Fibroblast of peridontal ligament (primary cell): Measurements from ENCODE around the gene TOMM70.
"Not testable (repeated sequence)": the region's sequence is repeated elsewhere in the genome, so short reads cannot be mapped to it uniquely, and the experiment has no call there.

Experiments
- DNase-seq: peaks from one replicate; pipeline ENCODE4 v3.0.0-alpha.2; 2010; ENCODE audit errors: extremely low read depth

TOMM70 gene

DNA sequence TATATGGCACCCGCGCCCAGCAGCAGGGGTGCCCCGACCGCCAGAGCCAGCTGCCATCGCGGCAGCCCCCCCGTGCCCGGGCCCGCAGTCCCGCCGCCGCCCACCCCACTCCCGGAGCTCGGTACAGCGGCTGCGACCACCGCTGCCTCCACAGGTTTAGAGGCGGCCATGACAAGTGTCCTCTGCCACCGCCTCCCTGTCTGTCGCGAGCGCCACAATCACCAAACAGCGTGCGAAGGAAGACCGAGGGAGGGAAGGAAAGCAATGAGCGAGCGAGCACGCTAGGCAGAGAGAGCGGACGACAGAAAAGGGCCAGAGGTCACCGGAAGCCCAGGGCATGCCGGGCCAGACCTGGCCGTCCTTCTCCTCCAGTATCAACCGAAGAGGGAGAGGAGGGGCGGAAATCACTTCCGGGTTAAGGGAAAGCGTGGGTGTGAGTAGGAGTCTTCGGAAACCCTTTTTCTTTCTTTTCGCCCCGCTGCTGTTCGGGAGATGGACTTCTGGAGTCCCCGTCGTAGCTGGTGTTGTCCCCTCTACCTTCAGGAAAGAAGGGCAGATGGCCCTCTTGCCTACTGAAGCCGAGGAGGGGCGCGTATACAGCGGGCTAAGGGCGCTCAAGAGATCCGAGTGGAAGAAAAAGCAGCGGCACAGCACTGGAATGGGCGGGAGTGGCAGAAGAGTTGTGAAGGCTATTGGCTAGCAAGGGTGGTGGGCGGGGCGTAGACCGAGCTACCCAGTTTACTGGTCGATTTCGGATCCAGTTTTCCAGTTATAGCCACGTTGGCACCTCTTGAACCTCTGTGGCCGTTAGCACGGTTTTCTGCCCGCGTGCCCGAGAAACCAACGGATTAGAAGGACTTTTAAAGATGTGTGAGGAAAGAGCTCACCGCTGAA is at the start of gene TOMM70, which contains the start of gene LNP1:
TSS of gene TOMM70 (minus strand) at position 310 of the 894 bp plus-strand sequence. CDS start at position 170, 140 bp downstream.
TSS of gene LNP1 (plus strand) at position 760 of the 894 bp plus-strand sequence. CDS start 28,191 bp downstream, outside the sequence.
- peak; percentile 95 for DNase-seq

GRCh38 chr3:100449214-100449613 is 48.3 kb upstream of the TOMM70 start:
- DNase-seq, result no peak

DNA sequence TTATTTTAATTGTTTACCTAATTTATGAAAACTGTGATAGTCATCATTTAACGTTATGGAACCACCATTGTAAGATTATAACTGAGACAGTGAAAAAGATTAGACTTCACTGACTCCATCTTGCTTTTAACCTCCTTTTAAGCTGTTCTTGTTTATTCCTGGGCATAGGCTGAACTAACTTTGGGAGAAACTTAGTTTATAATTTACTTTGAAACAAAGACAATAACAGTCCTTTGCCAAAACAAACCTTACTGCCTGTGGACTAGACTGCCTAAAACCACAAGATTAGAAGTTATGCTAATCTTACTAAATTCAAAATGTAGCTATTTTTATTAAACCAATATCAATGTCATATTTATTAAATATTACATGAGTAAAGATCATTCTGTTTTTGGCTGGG is 47.2 kb upstream of the TOMM70 start:
- DNase-seq, result no peak

GRCh38 chr3:100447067-100447466 is 46.2 kb upstream of the TOMM70 start:
- DNase-seq, result not testable (repeated sequence)

GRCh38 chr3:100443690-100444089 is 42.8 kb upstream of the TOMM70 start:
- DNase-seq, result no peak

DNA sequence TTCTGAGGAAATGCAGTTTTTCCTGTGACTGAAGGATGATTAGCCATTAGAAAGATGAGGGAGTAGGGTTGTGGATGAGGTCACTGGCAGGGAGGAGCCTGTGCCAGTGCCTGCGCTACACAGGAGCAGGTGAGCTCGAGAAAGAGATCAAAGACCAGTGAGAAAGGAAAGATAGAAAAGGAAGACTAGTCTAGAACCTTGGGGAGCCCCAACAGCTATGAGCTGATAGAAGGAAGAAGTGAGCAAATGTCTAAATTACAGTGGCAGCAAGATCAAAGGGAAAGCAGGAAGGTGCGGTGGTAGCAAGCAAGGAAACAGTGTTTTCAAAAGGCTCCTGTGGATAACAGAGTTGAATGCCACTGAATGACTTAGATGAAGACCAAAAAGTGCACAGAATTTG is 40.0 kb upstream of the TOMM70 start:
- no peak for DNase-seq

DNA sequence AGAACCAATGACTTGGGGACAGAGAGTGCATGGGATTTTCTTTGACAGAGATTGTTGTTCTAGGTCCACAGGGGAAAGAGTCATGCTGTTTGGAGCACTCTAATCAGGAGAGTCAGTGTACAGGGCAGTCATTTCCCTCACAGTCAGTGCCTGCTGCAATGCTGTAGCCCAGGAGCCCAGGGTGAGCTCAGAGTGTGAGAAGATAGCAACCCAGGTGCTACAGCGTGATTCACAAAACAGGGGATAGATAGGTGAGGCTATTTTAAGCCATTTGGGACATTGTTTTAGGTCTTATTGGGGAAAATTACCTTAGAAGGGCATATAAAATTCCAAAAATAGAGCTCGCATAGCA is 37.7 kb upstream of the TOMM70 start:
- no peak for DNase-seq

- DNase-seq, result no peak
Observed at GRCh38 chr3:100437721-100438622, 37.1 kb upstream of the TOMM70 start.

DNA sequence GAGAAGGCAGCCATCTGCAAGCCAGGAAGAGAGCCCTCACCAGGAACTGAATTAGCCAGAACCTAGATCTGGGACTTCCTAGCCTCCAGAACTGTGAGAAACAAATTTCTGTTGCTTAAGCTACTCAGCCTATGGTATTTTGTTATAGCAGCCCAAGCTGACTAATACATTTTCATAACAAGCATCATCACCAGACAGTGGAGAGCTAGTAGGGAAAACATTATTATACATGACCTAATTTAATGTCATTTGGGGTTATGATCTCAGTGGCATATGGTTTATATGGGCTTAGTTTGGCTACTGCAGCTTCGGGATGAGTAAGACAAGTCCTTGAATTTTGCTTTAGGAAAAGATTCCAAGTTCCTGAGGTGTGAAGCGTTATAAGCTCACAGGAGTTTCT is 36.1 kb upstream of the TOMM70 start:
- no peak for DNase-seq

DNA sequence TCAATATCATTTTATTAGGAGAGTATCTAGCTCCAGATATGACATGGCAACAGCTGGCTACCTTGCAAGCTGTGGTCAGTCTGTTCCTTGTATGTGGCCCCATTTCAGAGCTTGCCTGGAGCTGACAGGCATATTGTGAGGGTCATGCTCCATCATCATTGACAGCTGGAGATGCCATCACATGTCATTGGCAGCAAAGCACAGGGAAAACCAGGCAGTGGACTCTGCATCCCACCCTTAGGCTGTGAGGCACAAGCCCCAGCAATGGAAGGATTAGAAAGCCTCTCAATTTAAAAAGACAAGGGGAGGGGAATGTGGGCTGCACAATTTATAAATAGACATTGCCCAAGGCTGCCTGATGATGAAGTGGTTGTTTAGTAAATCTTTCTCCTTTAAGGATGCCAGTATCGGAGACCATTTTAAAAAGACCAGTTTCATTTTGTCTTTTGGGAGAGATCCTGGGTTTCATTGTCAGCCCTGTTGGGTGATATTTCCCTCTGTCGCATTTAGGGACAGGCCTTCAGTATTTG is 28.4 kb upstream of the TOMM70 start:
- DNase-seq, result no peak

DNA sequence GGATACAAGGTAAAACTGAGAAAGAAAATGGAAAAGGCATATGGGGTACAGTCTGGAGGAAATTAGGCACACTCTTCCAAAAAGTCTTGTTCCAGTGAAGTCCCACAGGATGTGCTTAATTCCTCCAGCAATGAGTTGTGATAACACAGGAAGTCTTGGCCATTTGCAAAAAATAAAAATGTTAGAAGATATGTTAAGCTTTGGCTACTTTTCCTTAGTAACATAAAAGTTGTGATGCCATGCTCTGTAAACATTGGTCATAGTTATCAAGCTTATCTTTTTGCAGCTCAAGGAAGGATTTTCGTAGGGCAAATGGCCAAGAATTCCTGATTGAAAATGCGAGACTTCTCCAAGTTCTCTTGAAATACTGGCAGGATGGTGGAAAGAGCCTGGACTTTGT is 26.8 kb upstream of the TOMM70 start:
- DNase-seq, result no peak

DNA sequence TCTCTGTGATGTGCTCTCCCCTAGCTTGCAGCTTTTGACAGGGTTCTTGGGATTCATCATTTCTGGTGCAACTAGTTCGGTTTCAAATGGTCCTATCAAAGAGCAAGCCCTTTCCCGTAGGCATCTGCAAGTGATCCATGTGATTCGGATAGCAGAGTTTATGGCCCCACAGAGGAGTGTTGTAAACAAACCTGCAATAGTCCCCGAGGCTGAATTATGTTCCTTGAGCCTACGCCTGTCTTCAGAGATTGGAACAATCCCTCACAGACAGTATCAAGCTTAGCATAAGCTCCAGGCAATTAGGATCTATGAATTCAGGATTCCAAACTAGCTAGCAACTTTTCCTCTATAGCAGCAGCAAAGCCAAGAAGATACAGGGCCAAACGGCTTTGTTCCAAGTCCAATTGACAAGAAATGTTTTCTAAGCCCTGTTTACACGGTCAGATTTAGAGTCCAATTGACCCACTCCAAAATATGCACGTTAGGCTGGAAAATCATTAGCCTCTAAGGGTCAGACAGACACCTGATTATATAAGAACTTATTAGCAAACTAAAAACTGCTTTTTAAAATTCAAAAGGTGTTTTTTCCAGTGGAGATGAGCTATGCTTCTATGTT is 25.3 kb upstream of the TOMM70 start:
- DNase-seq, result no peak

GRCh38 chr3:100425316-100425715 is 24.4 kb upstream of the TOMM70 start:
- DNase-seq, result no peak

GRCh38 chr3:100424261-100424660 is 23.4 kb upstream of the TOMM70 start:
- no peak for DNase-seq

GRCh38 chr3:100423611-100424010 is 22.7 kb upstream of the TOMM70 start:
- no peak for DNase-seq

GRCh38 chr3:100420885-100421284 is 20.0 kb upstream of the TOMM70 start:
- DNase-seq, result no peak

DNA sequence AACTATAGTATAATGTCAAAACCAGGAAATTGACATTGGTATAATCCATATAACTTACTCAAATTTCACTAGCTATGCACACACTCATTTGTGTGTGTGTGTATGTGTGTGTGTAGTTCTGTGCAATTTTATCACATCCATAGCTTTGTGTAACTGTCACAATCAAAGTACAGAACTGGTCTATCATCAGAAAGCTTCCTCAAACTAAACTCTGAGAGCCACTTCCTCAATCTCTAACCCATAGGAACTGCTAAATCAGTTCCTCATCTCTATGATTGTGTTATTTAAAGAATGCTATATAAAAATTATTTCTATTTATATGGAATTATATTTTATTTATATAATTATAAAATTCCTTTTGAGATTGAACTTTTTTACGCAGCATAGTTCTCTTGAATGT is 18.5 kb upstream of the TOMM70 start:
- DNase-seq, result no peak

GRCh38 chr3:100416863-100417262 is 16.0 kb upstream of the TOMM70 start:
- DNase-seq, result no peak

- no peak for DNase-seq
Observed at GRCh38 chr3:100416176-100416575, 15.3 kb upstream of the TOMM70 start.

DNA sequence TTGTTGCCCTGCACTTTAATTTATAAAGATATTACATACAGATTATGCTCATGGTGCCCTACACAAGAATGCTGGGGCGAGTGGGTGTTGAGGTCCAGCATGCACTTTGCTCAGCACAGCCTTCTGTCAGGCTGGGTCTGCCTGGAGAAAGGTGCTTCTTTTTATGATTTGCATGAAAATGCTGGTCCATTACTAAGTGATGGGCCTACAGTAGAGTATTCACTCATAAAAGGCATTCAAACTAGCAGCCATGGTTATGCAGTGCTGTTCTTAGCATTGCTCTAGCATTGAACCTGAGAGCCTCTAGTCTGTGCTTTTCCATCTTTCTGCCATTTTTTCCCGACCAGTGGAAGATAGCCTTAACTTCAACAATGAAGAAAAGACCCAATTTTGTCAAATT is 12.7 kb upstream of the TOMM70 start:
- no peak for DNase-seq

DNA sequence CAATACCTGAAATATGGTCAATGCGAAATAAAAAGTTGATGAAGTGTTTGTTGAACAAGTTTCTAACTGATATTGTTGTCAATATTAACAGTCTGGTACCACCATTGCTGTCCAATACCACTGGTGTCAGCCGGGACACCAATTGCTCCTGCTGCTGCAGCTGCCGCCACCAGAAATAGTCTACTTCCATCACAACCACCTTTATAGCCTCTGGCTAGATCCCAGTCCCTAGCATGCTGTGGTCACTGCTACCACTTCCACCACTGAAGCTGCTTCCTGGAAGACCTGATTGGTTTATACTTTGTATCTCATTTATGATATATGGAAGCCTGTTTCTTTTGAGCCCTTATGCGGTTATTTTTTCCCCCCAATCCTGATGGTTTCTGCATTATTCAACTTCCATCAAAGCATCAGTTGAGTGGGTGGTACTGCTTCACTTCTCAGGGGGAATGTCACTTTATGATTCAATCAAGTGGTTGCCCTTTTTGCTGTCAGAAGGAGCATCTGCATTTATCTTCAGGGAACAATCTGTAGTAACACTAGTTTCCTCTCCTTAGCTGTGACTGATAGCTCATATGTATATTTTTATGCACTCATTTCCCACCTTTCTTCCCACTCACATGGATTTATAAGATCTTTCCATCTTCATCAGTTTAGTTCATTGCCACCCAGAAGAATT is 12.2 kb upstream of the TOMM70 start:
- no peak for DNase-seq
